Panc1 (cell line): ENCODE results near the gene HIPK2. TPM values are rescaled to one million over a fixed set of nuclear protein-coding genes. Genes with fewer than 3 reads are reported as not detected.
A peak's percentile ranks its signal among the peaks of the same experiment; 100 is the strongest.

Source experiments
- ATAC-seq: fragments of 200-7000 bp; cut with Tn5 transposase; 2 replicates; pipeline ENCODE4 v1.9.1; 2020; ENCODE audit warnings: mild to moderate bottlenecking, moderate library complexity
- BruUV-seq: library from RNA; stranded (reverse); fragments of 400-500 nt; replicated peaks from 2 replicates; lab custom pipeline; 2021; lab: Mats Ljungman, UMichigan
- CTCF ChIA-PET: fragments of 300-600 bp; sonication (Branson Sonifier 250); formaldehyde crosslinking; loops from one replicate; lab custom pipeline; 2022; ENCODE audit warnings: antibody characterized with exemption; lab: Charles Lee
- POLR2A ChIA-PET: fragments of 300-600 bp; sonication (Branson Sonifier 250); formaldehyde crosslinking; loops from one replicate; lab custom pipeline; 2022; ENCODE audit warnings: antibody characterized with exemption; lab: Charles Lee
- DNase-seq: peaks from one replicate; pipeline ENCODE4 v3.0.0-alpha.2; 2010; ENCODE audit warnings: low read depth, low spot score
- H3K27ac ChIP-seq: 2 replicates; pipeline ENCODE4 v1.5.1; 2011; ENCODE audit warnings: mild to moderate bottlenecking, low read length, inconsistent platforms
- H3K27me3 ChIP-seq: fragments of 200-500 bp; sonication (Bioruptor generic); 2 replicates; pipeline ENCODE4 v1.6.0; 2014; ENCODE audit warnings: low read length, inconsistent platforms; ENCODE audit not compliant: control insufficient read depth, insufficient read depth
- H3K36me3 ChIP-seq: fragments of 200-500 bp; sonication (Bioruptor generic); 2 replicates; pipeline ENCODE4 v1.5.1; 2014; ENCODE audit warnings: inconsistent platforms, mild to moderate bottlenecking, low read length, moderate library complexity; ENCODE audit not compliant: control insufficient read depth, insufficient read depth
- H3K4me1 ChIP-seq: 2 replicates; pipeline ENCODE4 v1.5.1; 2011; ENCODE audit warnings: inconsistent platforms, mild to moderate bottlenecking, low read length, moderate library complexity; ENCODE audit not compliant: control insufficient read depth, insufficient read depth
- H3K4me3 ChIP-seq, 2 experiments: 2 replicates each; pipeline ENCODE4 v1.5.1; 2011 to 2012; ENCODE audit warnings: low read depth in 2 of 2, low read length in 2 of 2, mild to moderate bottlenecking in 2 of 2, inconsistent platforms in 1 of 2, moderate library complexity in 1 of 2
- H3K9me3 ChIP-seq: fragments of 200-500 bp; sonication (Bioruptor generic); 2 replicates; pipeline ENCODE4 v1.5.1; 2014; ENCODE audit warnings: low read depth, mild to moderate bottlenecking, inconsistent platforms, low read length, moderate library complexity; ENCODE audit not compliant: control insufficient read depth, insufficient read depth
- POLR2AphosphoS5 ChIP-seq: IDR thresholded peaks from 2 replicates; pipeline ENCODE4 v1.6.1; 2012; ENCODE audit warnings: mild to moderate bottlenecking, low read depth, low read length, moderate library complexity
- SIN3A ChIP-seq: IDR thresholded peaks from 2 replicates; pipeline ENCODE4 v1.6.1; 2012; ENCODE audit warnings: low read depth, mild to moderate bottlenecking, low read length, moderate library complexity, borderline replicate concordance; ENCODE audit not compliant: insufficient read depth
- TCF7L2 ChIP-seq: IDR thresholded peaks from 2 replicates; pipeline ENCODE4 v1.6.1; 2011; ENCODE audit warnings: mild to moderate bottlenecking, low read depth, low read length, inconsistent platforms
- in situ Hi-C: cut with HindIII; loops from 2 replicates; pipeline ENCODE4 v1.10.0; 2016; ENCODE audit warnings: low sequenced_read_pairs, low pct_unique_long_range_greater_than_20kb
- intact Hi-C: fragments of 100-400 bp; cut with micrococcal nuclease; formaldehyde crosslinking; loops from one replicate; pipeline ENCODE4 v1.10.0; 2022; ENCODE audit not compliant: unreplicated experiment
- total RNA-seq: library from RNA; stranded (reverse); gene quantifications from one replicate; pipeline ENCODE4 v1.2.1, GENCODE V29; 2021; ENCODE audit not compliant: unreplicated experiment
- TF ChIP-seq, protein P1 (sequence below): fragments of 450-650 bp; IDR thresholded peaks from 2 replicates; pipeline ENCODE4 v1.5.1; 2017; ENCODE audit warnings: mild to moderate bottlenecking
- TF ChIP-seq, protein P2 (sequence below), 2 experiments: IDR thresholded peaks; 2 replicates each; pipeline ENCODE4 v1.6.1; 2011 to 2012; ENCODE audit warnings: low read depth in 2 of 2, control low read depth in 1 of 2, low read length in 1 of 2, mild to moderate bottlenecking in 1 of 2, moderate library complexity in 1 of 2; ENCODE audit not compliant: insufficient read depth in 1 of 2

Gene HIPK2
- total RNA-seq, 1 experiment from 2014 or later: 34.1 TPM

DNA sequence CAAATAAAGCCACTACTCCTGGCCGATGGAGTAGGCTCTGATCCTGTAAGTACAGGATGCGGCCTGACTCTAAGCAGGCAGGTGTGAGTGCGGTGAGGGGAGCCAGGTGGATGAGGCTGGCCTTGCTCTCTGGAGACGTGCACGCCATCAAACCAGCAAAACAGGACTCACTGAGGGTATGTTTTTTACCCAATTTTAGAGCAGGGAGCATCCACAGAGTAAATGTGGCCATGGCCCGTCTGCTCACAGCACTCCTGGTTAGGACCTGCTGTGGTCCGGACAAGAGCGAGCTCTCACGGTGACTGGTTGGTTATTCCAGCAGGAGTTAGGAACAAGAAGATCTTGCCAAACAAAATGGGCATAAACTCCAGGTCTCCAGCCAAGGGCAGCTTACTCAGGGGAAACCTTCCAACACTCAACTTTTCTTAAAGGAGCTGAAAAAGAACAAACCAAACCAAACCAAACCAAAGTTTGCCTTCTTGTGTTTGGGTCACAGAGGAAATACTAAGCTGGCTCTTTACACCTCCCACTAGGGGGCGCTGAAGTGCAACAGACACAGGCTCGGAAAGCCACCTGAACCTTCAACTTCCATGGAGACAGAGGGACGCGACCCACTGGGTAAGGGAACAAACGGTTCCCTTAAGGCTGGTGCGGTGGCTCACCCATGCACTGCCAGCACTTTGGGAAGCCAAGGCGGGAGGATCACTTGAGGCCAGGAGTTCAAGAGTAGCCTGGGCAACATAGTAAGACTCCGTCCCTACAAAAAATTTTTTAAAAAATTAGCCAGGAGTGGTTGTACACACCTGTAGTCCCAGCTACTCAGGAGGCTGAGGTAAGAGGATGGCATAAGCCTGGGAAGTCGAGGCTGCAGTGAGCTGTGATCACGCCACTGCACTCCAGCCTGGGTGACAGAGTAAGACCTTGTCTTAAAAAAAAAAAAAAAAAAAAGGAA, 131.9 kb downstream of the HIPK2 start:
- H3K36me3 ChIP-seq: no peaks in the 10 kb centered on the region
- in situ Hi-C loops (no loop called here), intact Hi-C loops (loop anchor here (2.0 kb wide), 2 partner anchors 129 to 357 kb away; no protein-coding TSS in a partner anchor)
- no TSS peak for BruUV-seq
- H3K4me3 ChIP-seq: no peak overlapping the region
- ChIA-PET CTCF (interaction anchor here (0.5 to 1.1 kb wide), 8 partner anchors 12 to 574 kb away, joined by 3 to 11 read pairs (median 6); no protein-coding TSS in a partner anchor), POLR2A (interaction anchor here (0.7 kb wide), 1 partner anchor 373 kb away, joined by 6 read pairs; no protein-coding TSS in a partner anchor)
- H3K27ac ChIP-seq: no peak overlapping the region
- no peaks in the 10 kb centered on the region for H3K9me3 ChIP-seq
- H3K27me3 ChIP-seq: no peaks in the 10 kb centered on the region
- H3K4me1 ChIP-seq: peaks cover 19% of the 10 kb centered on the region
- peak; percentile 84 for ATAC-seq
- DNase-seq: peak; percentile 69
- no peak for TF ChIP-seq POLR2AphosphoS5
- no peak for TF ChIP-seq TCF7L2
- TF ChIP-seq, protein P1, sequence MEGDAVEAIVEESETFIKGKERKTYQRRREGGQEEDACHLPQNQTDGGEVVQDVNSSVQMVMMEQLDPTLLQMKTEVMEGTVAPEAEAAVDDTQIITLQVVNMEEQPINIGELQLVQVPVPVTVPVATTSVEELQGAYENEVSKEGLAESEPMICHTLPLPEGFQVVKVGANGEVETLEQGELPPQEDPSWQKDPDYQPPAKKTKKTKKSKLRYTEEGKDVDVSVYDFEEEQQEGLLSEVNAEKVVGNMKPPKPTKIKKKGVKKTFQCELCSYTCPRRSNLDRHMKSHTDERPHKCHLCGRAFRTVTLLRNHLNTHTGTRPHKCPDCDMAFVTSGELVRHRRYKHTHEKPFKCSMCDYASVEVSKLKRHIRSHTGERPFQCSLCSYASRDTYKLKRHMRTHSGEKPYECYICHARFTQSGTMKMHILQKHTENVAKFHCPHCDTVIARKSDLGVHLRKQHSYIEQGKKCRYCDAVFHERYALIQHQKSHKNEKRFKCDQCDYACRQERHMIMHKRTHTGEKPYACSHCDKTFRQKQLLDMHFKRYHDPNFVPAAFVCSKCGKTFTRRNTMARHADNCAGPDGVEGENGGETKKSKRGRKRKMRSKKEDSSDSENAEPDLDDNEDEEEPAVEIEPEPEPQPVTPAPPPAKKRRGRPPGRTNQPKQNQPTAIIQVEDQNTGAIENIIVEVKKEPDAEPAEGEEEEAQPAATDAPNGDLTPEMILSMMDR: peak; percentile 93

DNA sequence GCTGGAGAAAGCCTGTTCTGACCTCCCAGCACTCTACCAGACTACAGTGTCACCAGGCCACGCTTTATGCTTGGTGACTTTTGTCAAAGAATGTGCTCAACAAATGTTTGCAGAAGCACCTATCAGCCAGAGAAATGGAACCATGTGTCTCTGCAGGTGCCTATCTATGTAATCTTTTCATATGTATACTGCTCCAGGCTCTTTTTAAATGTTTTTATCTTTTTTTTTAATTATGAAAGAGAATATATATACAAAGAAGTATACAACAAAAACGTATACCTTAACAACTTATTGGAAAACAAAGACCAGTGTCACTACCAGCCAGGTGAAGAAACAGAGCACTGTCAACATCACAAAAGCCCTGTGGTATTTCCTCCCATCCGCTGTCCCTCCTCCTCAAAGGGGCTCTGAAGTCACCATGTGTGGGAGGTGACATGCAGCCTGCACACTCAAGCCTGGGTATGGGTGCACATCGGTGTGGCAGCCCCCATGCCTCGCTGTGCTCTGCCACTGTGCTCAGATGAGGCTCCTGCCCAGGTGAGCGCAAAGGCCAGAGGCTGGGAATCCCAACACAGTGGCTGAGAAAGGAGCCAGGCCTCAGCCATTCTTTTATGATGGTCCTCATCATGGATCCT, 133.7 kb downstream of the HIPK2 start:
- Histone ChIP-seq H3K4me1 (peaks cover 6% of the 10 kb centered on the region), H3K9me3 (no peaks in the 10 kb centered on the region), H3K4me3 (no peak overlapping the region), H3K27me3 (no peaks in the 10 kb centered on the region), H3K27ac (no peak overlapping the region), H3K36me3 (no peaks in the 10 kb centered on the region)
- DNase-seq (no peak), ATAC-seq (no peak)
- TF ChIP-seq POLR2AphosphoS5 (no peak), TCF7L2 (no peak), SIN3A (no peak)
- TF ChIP-seq, protein P2, sequence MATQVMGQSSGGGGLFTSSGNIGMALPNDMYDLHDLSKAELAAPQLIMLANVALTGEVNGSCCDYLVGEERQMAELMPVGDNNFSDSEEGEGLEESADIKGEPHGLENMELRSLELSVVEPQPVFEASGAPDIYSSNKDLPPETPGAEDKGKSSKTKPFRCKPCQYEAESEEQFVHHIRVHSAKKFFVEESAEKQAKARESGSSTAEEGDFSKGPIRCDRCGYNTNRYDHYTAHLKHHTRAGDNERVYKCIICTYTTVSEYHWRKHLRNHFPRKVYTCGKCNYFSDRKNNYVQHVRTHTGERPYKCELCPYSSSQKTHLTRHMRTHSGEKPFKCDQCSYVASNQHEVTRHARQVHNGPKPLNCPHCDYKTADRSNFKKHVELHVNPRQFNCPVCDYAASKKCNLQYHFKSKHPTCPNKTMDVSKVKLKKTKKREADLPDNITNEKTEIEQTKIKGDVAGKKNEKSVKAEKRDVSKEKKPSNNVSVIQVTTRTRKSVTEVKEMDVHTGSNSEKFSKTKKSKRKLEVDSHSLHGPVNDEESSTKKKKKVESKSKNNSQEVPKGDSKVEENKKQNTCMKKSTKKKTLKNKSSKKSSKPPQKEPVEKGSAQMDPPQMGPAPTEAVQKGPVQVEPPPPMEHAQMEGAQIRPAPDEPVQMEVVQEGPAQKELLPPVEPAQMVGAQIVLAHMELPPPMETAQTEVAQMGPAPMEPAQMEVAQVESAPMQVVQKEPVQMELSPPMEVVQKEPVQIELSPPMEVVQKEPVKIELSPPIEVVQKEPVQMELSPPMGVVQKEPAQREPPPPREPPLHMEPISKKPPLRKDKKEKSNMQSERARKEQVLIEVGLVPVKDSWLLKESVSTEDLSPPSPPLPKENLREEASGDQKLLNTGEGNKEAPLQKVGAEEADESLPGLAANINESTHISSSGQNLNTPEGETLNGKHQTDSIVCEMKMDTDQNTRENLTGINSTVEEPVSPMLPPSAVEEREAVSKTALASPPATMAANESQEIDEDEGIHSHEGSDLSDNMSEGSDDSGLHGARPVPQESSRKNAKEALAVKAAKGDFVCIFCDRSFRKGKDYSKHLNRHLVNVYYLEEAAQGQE (IDR thresholded peaks at IDR 0.05; ENCODE audit: insufficient read depth in 1 of 2, low read depth in 2 of 2, low read length in 1 of 2): no peak
- TF ChIP-seq, protein P1: no peak
- ChIA-PET POLR2A (no interaction called here), CTCF (no interaction called here)
- in situ Hi-C loops (no loop called here), intact Hi-C loops (no loop called here)
- BruUV-seq: no TSS peak
